Hindlimb muscle (tissue), 1 donor: ENCODE measurements around the gene MFN2. TPM values are rescaled to one million over a fixed set of nuclear protein-coding genes. Genes with fewer than 3 reads are reported as not detected.

Experiments used
- DNase-seq: peaks from one replicate; pipeline ENCODE4 v3.0.0-alpha.2; 2013
- polyA plus RNA-seq: library from polyadenylated mRNA; unstranded; fragments of 120-200 nt; gene quantifications from one replicate; pipeline ENCODE4 v1.2.1, GENCODE V29; 2013; ENCODE audit not compliant: insufficient read length

MFN2 gene
- polyA plus RNA-seq, 1 donor: 64.6 TPM

DNA sequence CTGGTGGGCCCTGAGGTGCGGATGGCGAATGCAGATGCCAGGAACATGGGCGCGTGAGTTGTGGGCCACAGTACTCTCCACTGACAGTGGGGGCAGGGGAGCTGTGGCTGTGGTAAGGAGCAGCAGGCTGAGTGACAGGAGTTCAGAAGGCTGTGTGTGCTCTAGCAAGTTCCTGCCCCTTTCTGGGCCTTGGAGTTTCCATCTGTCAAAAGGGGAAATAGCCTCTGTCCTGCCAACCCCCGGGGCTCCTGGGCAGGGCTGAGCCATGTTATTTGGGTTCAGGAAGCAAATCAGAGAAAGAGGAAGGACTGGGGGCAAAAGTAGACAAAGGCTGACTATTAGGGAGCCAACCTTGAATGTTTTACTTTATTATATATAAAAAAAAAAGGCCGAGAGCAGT lies 19.5 kb upstream of the MFN2 start:
- no peak for DNase-seq

DNA sequence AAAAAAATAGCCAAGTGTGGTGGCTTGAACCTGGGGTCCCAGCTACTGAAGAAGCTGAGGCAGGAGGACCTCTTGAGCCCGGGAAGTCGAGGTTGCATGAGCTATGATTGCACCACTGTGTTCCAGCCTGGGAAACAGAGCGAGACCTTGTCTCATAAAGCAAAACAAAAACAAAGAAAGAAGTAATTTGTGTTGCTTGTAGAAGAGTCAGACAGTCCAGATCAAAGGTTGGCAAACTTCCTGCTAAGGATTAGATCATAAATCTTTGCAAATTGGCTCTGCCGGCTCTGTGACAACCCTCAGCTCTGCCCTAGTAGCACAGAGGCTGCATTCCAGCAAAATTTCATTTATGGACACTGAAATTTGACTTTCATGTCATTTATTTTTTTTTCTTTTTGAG lies 19.0 kb upstream of the MFN2 start:
- DNase-seq: no peak

DNA sequence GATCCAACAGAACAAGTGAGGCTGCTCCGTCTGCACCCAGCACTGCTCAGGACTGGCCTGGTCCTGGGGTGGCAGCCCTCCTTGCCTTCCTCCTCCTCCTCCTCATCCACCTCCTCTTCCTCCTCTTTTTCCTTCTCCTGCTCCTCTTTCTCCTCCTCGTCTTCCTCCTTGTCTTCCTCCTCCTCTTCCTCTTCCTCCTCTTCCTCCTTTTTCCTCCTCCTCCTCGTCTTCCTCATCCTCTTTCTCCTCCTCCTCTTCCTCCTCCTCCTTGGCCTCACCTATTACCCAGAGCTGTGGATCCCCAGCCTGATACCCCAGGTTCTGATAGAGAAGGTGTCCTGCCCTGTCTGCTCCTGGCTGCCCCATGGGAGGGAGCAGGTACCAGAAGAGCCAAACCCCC lies 16.6 kb upstream of the MFN2 start:
- DNase-seq: no peak

DNA sequence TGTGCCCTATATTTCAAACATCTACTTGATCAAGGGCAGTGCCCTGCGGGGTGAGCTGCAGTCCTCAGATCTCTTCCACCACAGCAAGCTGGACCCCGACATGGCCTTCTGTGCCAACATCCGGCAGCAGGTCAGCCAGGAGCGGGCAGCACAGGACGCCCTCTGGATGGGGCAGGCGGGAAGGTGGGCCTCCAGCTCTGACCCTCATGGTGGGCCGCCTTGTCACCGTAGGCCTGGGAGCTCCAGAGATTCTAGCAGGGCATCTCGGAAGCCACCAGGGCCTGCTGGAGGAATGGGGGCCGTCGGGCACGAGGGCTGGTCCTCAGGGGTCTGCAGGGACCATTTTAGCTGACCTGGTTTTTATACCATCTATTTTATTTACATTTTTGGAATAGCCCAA lies 15.6 kb upstream of the MFN2 start:
- DNase-seq: no peak

DNA sequence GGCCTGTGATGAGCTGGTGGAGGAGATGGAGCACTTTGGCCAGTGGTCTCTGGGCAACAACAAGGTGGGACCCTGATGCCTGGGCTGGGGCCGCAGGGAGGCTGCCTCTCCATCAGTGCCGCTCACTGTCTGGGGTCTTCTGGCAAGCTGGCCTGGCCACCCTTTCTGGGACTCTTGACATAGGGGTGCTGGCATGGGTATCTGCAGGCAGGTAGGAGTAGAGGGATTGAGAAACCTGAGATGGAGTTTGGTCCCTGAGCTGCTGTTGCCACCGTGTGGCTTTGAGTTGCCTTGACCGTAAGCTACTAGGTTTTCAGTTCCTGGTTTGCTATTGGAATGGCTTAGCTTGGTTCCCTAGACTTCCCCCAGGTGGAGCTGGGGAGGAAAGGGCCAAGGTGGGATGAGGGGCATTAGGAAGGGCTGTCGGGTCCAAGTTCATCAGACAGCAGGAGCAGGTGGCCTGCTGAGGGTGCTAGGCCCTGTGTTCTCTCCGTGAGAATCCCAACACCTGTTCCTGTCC lies 13.2 kb upstream of the MFN2 start:
- DNase-seq: no peak

DNA sequence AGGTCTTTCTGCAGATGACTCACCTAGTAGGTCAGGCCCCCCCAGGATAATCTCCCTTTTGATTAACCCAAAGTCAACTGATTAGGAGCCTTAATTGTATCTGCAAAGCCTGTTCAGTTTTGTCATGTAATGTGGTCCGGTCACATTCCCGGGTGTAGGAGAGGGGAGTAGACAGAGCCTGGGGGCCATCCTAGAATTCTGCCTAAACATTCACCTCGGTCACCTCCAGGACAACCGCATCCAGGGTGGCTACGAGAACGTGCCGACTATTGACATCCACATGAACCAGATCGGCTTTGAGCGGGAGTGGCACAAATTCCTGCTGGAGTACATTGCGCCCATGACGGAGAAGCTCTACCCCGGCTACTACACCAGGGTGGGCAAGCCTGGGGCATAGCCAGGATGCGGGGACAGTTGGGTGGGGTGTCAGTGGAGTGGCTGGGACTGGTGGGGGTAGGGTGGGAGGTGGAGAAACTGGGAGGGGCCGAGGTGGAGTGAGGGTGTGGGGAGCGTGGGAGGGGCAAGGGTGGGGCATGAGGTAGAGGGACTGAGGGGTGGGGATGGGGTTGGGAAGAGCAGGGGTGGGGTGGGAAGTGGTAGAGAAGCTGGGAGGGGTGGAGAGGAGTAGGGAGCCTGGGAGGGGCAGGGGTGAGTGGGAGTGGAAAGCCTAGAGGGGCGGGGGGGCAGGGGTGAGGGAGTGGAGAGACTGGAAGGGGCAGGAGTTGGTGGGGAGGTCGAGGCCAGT lies 9.6 kb upstream of the MFN2 start:
- DNase-seq: no peak

DNA sequence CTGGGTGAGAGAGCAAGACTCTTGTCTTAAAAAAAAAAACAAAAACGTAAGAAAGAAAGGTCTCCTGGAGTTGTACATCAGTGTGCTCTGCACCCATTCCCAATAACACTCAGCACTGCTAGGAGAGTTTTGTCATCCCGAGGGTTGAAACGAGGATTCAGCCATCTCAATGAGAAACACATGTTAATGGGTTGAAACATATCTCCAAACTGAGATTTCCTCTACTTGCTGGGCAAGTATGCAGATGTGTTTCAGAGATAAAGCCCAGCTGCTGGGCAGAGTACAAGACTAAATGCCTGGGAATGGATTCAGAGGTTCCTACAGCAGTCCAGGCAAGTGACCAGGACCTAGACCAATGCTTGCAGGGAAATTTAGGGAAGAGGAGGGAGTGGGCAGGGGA lies 2.6 kb upstream of the MFN2 start:
- DNase-seq: no peak

DNA sequence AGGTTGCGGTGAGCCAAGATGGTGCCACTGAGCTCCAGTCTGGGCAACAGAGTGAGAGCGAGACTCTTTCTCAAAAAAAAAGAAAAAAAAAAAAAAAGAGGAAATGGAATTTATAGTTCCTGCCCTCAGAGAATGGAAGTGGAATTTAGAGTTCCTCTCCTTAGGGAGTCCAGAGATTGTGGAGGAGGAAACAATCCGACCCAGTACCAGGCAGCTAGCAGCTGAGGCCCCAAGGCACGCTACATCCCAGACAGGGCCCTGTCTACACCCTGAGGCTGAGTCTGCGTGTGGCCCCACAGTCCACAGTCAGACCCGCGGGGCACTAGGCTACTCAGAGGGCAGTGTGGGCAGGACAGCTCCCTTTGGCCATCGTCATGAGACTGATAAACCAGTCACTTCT lies 1.9 kb upstream of the MFN2 start:
- DNase-seq: no peak

DNA sequence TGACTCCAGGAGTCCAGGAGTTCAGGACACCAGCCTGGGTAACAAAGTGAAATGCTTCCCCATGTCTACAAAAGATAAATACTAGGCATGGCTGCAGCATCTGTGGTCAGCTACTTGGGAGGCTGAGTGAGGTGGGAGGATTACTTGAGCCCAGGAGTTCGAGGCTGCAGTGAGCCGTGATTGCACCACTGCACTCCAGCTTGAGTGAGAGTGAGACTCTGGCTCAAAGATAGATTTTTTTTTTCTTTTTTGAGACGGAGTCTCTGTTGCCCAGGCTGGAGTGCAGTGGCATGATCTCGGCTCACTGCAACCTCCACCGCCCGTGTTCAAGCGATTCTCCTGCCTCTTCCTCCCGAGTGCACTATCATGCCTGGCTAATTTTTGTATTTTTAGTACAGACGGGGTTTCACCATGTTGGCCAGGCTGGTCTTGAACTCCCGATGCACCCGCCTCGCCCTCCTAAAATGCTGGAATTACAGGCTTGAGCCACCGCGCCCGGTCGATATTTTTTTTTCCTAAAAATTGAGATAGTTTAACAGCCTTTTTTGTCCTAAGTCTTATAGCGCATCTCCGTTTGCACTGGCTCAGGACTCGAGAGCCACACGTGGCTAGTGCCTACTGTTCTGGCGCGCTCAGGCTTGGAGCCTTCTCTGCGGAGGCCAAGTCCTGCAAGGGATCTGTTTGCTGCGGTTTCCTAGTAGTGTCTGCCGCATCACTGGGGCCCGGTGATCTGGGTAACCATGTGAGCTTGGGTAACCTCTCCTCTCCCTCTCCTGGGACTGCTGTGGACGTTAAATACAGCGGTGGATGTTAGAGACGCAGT lies 1.0 kb upstream of the MFN2 start:
- DNase-seq: peak; percentile 34

DNA sequence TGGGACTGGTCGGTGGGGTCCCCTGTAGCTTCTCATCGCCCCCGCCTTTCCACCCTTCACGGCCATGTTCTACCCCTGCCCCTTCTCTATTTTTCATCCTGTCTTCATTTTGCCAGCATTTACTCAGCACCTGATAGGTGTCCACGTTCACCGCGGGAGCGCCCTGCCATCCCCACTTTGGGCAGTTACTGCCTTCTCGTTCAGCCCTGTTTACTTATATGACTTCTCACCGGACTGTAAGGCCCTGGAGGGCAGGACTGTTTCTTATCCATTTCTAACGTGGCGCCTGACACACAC lies 380 bp downstream of the MFN2 start:
- no peak for DNase-seq

DNA sequence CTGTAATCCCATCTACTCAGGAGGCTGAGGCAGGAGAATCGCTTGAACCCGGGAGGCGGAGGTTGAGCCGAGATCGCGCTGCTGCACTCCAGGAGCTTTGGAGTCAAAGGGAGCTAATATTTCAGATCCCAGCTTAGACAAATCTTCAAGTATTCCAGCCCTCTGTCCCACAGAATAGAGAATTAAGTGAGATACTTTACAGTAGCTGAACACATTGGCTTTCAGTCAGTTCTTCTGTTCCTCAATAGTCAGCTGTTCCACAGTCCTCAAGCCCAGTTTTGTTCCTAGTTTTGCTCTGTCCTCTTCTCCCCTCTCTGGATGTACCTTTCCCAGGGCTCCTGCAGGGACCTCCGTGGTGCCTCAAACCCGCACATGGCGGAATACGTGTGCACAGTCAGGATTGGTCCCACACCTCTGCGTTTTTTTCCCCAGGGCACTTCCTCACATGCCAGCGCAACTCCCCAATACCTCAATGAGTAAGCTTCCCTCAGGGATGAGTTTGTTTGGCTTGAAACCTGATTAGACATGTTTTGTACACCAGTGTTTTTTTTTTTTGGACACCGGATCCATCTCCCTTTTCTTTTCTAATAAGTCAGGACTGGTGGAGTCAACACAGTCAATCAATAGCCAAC lies 1.2 kb downstream of the MFN2 start:
- DNase-seq: no peak

DNA sequence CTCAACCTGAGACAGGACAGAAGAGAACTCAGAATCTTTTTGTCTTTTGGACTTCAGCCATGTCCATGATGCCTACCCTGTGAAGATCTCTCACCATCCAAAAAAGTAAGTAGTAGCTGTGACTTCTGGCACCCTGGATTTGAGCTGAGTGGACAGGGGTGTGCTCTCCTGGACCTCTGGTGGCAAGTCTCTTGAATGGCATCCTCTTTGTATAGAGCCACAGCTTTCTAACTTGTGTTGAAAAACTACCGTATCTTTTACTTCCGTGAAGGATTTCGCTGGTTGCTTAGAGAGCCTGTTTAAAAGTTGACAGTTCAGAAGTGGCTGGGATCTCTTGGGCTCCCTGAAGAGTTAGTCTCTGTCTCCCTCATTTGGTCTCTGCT lies 1.8 kb downstream of the MFN2 start:
- DNase-seq: no peak

DNA sequence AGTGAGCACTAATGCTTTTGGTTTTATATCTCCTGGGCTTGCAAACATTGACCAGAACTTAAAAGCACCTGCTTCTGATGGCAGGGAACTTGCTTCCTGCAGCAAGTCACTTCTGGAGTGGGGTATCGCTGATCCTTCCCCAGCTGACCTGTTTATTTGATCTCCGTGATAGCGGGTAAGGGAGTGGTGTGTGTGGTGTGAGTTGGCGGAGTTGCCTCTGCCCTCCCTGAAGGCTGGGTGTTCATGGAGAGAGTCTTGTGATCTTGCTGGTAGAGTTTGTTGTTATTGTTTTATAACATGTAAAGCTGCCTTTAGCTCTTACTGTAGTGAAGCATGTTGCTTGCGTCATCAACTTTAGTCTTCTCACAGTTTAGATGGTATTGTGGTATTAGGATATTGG lies 3.9 kb downstream of the MFN2 start:
- DNase-seq: no peak

DNA sequence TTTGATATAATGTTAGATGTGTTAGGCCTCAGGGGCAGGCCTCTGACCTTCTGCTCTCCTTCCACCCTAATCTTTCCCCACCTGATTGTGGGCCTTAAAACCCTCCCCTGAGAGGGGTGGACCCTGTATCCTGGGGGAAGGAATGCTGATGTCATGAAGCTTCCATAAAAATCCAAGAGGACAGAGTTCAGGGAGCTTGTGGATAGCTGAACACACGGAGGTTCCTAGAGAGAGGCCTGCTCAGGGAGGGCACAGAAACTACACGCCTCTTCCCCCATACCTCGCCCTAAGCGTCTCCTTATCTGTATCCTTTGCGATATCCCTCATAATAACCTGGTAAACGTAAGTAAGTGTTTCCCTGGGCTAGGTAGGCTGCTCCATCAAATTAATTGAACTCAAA lies 4.3 kb downstream of the MFN2 start:
- DNase-seq: no peak

DNA sequence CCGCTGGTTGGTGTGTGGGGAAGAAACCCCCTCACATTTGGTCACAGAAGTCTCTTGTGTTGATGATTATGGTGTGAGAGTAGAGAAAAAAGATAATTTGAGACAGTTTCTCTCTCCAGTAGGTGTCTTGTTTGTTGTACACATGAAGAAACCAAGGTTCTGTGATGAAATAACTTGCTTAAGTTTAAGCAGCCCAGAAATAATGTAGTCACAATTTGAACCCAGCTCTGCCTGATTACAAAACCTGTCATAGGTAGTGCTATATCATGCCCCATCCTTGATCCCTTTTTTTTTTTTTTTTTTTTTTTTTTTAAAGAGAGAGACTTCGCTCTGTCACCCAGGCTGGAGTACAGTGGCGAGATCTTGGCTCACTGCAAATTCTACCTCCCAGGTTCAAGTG lies 4.9 kb downstream of the MFN2 start:
- DNase-seq: no peak

DNA sequence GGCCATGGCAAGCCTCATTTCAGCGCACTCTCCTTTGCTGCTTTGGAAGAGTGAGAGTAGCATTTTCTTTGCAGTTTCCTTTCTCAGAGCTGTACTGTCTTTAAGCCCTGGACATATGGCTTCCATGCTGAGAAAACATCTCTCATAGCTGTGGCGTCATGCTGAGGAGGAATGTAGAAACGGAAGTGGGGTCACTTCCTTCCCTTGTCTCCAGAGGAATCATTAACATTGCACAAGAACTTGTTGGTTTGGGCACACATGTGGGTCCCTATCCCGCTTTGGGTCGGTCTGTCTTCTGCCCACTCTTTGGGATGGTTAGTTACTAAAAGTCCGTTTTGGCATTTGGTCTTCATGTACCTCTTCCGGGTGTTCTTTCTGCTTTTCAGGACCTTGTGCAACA lies 5.6 kb downstream of the MFN2 start:
- no peak for DNase-seq

DNA sequence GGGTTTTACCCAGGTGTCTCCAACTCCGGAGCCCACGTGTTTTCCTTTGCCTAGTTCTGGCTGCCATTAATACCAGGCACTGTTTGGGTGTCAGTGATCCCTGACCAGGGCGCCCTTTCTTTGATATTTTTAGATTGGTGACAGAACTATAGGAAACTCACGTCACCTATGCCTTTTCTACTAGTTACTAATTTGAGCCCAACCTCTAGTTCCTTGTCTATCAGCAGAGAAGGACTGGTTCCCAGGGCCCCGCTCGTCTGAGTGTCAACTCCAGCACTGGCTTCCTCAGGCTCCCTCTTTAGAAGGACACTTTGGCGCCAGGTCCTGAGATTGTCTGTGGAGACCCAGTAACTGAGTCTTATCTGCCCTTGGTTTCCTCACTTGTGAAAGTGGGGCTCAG lies 9.4 kb downstream of the MFN2 start:
- DNase-seq: no peak

DNA sequence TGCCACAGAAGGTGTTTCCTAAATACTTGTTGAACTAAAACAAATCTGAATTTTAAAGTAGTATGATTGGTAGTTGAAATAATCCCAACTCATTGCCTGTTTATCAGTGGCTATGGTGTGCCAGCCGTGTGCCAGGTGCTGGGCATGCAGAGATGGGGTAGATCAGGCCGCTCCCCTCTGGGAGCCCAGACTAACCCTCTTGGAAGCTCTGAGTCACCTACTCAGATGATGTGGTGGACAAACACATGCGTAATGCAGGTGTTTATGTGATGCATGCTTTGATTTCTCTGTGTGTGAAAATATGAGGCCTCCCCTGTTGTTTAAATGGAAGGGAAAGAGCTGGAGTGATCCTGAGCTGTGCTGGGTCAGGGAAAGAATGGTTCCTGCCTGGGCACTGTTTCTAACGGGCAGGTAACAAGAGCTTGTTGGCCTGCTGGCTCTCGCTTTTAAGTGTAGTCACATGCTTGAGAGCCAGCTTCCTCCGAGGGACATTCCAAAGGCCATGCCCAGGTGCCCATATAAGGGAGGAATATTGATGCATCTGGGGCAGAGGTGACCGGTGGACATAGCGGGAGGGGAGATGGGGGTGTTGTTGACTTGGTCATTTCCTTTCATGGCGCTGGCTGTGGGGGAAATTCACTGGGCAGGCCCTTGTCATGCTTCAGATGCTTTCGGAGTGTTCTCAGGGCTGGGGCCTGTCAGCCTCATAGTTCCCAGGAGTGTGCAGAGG lies 10.2 kb downstream of the MFN2 start:
- no peak for DNase-seq

DNA sequence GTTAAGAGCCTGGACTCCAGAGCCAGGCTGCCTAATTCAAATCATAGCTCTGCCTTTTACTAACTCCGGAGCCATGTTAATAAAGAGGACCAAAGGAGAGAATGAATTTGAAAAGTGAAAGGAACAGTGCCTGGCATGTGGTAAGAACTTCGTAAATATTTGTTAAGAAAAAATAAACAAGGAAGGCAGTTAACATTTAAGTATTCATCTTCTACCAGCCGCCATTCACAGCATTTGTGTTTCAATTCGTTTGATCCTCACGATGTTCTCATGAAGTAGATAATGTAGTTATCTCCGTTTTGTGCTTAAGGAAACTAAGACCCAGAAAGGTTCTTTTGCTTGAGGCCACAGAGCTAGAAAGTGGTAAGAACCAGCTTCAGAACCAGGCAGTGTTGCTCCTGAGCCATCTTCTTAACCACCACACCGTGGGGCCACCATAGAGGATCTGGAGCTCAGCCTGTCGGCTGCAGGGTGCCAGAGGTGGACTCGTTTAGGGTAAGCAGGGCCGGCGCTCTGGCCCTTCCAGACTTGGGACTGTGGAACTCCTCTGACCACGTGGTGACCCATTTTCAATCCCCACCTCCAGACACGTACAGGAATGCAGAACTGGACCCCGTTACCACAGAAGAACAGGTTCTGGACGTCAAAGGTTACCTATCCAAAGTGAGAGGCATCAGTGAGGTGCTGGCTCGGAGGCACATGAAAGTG lies 11.9 kb downstream of the MFN2 start:
- DNase-seq: no peak

DNA sequence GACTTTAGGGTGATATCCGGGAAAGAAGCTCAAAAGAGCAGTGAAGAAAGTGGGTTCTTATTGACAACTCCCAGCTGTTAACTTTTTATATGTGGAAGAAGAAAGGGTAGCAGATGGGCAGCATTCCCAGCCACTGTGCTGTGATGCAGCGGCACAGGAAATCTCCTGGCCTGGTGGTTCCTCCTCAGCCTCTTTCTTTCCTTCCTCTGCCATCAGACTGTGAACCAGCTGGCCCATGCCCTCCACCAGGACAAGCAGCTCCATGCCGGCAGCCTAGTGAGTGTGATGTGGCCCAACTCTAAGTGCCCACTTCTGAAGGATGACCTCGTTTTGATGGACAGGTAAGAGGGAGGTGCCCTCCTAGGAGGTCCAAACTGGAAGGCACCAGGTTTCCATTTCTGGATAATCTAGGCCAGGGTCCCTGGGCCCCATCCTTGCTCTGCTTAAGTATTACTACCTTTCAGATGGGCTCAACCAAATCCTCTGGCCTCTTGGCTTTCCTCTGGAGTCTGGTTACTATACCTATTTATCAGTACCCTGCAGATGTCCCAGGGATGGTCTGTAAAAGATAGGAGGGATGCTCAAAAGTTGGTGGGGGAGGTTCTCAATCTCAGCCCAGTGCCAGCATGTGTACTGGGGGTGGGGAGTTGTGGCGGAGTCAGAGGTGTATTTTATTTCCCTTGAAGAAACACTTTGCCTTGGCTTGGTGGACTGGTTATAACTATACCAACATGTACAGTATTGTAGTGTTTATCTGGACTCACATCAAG lies 17.0 kb downstream of the MFN2 start:
- no peak for DNase-seq

DNA sequence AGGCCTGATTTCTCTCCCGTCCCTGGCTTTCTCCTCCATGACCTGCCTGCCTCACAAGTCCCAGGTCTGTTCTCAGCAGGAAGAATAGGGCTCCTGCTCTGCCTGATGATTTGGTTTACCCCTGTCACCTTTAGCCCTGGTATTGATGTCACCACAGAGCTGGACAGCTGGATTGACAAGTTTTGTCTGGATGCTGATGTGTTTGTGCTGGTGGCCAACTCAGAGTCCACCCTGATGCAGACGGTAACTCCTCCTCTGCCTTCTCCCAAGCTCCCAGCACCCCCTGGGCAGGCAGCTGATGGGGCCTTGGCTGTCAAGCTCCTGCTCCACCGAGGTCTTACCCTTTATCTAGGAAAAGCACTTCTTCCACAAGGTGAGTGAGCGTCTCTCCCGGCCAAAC lies 18.4 kb downstream of the MFN2 start:
- no peak for DNase-seq

DNA sequence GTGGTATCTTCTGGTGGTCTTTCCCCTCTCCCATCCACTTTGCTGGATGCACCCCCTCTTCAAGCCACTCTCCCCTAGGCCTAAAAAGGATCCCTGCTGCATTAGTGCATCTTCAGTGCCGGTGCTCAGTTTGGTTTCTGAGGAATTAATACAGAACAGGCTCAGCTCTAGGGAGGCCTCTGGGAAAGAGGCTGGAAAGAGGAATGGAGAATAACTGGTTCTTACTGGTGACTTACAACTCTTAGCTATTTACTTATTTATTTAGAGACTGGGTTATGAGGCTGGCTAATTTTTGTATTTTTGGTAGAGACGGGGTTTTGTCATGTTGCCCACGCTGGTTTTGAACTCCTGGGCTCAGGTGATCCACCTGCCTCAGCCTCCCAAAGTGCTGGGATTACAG lies 19.0 kb downstream of the MFN2 start:
- DNase-seq: no peak
